PC-9 (cell line): ENCODE measurements around the gene XIRP1.

Source experiments
- EZH2 ChIP-seq: fragments of 200-600 bp; sonication (generic); IDR thresholded peaks from 2 replicates; pipeline ENCODE4 v1.8.0; 2017; ENCODE audit warnings: antibody characterized with exemption, low read depth
- TF ChIP-seq, protein P1 (sequence below): fragments of 200-600 bp; sonication (generic); conservative IDR thresholded peaks from 2 replicates; pipeline ENCODE4 v1.6.1; 2017; ENCODE audit warnings: mixed run types, antibody characterized with exemption, mild to moderate bottlenecking, moderate library complexity

DNA sequence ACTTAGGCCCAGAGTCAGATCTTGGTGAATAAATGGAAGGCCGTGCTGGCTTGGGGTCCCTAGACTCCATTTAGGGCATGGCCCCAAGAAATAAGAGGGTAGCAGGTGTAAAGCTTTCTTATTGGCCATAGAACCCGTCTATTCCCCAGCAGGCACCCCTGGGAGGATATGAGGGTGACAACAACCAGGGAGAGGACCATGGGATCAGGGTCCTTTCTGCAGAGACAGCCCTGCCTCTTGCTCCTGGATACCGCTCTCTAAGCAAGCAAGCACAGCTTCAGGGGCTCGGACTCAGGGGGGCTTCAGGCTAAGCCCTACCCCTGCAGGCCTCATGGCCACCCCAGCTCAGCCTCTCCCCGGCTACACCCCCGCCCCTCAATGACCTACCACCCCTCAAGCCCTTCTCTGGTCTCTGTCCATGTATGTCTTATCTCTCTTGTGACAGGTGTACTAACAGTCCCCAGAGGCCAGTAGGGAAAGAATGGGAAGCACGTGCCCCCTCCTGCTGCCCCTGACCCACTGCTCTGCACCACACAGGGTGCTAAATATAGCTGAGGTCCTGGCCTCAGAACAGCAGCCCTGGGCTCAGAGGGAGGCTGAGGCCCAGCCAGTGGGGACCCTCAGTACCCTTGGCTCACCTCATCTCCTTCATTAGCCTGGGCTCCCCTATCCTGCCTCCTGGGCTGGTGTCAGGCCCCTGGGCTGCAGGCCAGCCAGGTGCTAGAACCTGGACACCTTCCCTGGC lies 1.9 kb downstream of the XIRP1 start:
- TF ChIP-seq, protein P1, sequence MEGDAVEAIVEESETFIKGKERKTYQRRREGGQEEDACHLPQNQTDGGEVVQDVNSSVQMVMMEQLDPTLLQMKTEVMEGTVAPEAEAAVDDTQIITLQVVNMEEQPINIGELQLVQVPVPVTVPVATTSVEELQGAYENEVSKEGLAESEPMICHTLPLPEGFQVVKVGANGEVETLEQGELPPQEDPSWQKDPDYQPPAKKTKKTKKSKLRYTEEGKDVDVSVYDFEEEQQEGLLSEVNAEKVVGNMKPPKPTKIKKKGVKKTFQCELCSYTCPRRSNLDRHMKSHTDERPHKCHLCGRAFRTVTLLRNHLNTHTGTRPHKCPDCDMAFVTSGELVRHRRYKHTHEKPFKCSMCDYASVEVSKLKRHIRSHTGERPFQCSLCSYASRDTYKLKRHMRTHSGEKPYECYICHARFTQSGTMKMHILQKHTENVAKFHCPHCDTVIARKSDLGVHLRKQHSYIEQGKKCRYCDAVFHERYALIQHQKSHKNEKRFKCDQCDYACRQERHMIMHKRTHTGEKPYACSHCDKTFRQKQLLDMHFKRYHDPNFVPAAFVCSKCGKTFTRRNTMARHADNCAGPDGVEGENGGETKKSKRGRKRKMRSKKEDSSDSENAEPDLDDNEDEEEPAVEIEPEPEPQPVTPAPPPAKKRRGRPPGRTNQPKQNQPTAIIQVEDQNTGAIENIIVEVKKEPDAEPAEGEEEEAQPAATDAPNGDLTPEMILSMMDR: no peak
- TF ChIP-seq EZH2: no peak
